CD4-positive, alpha-beta T cell treated with Interleukin-2 at 100 ng/mL for 4 hours (primary cell): Measurements from ENCODE around the gene C14orf119.

Experiments
- DNase-seq: peaks from one replicate; pipeline ENCODE4 v3.0.0-alpha.2; 2020; ENCODE audit warnings: low spot score

Gene C14orf119

GRCh38 chr14:23109769-23110168 is 14.5 kb downstream of the C14orf119 start:
- no peak for DNase-seq

- DNase-seq = no peak
These were observed 15.5 kb downstream of the C14orf119 start for GRCh38 chr14:23110579-23111365.

- no peak for DNase-seq
These were observed 17.3 kb downstream of the C14orf119 start for GRCh38 chr14:23112359-23113178.

- no peak for DNase-seq
These were observed 18.3 kb downstream of the C14orf119 start for GRCh38 chr14:23113431-23114119.

- DNase-seq = no peak
These were observed 18.8 kb downstream of the C14orf119 start for GRCh38 chr14:23114120-23114458.

GRCh38 chr14:23114669-23115038 is 19.3 kb downstream of the C14orf119 start:
- no peak for DNase-seq

GRCh38 chr14:23115039-23115731 is 19.9 kb downstream of the C14orf119 start:
- no peak for DNase-seq

- no peak for DNase-seq
These were observed 20.6 kb downstream of the C14orf119 start for GRCh38 chr14:23115918-23116317.

GRCh38 chr14:23117371-23118020 is 22.2 kb downstream of the C14orf119 start:
- no peak for DNase-seq

GRCh38 chr14:23118506-23119362 is 23.4 kb downstream of the C14orf119 start, which contains the start of gene CEBPE:
Gene CEBPE (minus strand): TSS chr14:23119255. CDS start chr14:23119091, 164 bp downstream.
- no peak for DNase-seq

GRCh38 chr14:23119363-23120327 is 24.3 kb downstream of the C14orf119 start:
- DNase-seq = peak; percentile 27

GRCh38 chr14:23120541-23121251 is 25.4 kb downstream of the C14orf119 start:
- peak; percentile 84 for DNase-seq

- DNase-seq = no peak
These were observed 26.1 kb downstream of the C14orf119 start for GRCh38 chr14:23121361-23121771.

GRCh38 chr14:23122086-23122485 is 26.8 kb downstream of the C14orf119 start:
- no peak for DNase-seq

- DNase-seq = no peak
These were observed 28.1 kb downstream of the C14orf119 start for GRCh38 chr14:23123419-23123818.

- DNase-seq = no peak
These were observed 29.1 kb downstream of the C14orf119 start for GRCh38 chr14:23124337-23124954.

- no peak for DNase-seq
These were observed 29.7 kb downstream of the C14orf119 start for GRCh38 chr14:23125011-23125410.

GRCh38 chr14:23125933-23126524 is 30.7 kb downstream of the C14orf119 start:
- no peak for DNase-seq
